H1 (cell line): ENCODE data around the gene BACE2. TPM values are rescaled to one million over a fixed set of nuclear protein-coding genes. Genes with fewer than 3 reads are reported as not detected.

Experiments
- CTCF ChIA-PET: fragments of 300-600 bp; sonication (Branson Sonifier 250); formaldehyde crosslinking; loops from one replicate; lab custom pipeline; 2021; ENCODE audit not compliant: partially characterized antibody; lab: Charles Lee
- POLR2A ChIA-PET: fragments of 300-600 bp; sonication (Branson Sonifier 250); formaldehyde crosslinking; loops from one replicate; lab custom pipeline; 2021; ENCODE audit warnings: inconsistent platforms; ENCODE audit not compliant: partially characterized antibody; lab: Charles Lee
- DNase-seq, 2 experiments: peaks; one replicate each; pipeline versions ENCODE4 v3.0.0 to v3.0.0-alpha.2; 2010 to 2022; ENCODE audit warnings: low spot score in 2 of 2, low read depth in 1 of 2, mixed read lengths in 1 of 2
- FAIRE-seq: peaks from 2 replicates; lab custom pipeline; 2011; peaks lifted over from hg19 to GRCh38; lab: Jason Lieb, UNC
- H2AFZ ChIP-seq: 2 replicates; pipeline ENCODE4 v1.8.1; 2012; ENCODE audit warnings: low read length, inconsistent platforms
- H2AK5ac ChIP-seq: 2 replicates; pipeline ENCODE4 v1.6.1; 2013; ENCODE audit warnings: low read depth, low read length
- H2BK120ac ChIP-seq: replicated peaks from 2 replicates; pipeline ENCODE3; 2013; ENCODE audit warnings: low read depth, low read length, inconsistent platforms
- H2BK12ac ChIP-seq: 2 replicates; pipeline ENCODE4 v1.6.1; 2013; ENCODE audit warnings: low read depth, low read length
- H2BK15ac ChIP-seq: 2 replicates; pipeline ENCODE4 v1.6.1; 2013; ENCODE audit warnings: low read length
- H2BK20ac ChIP-seq: 2 replicates; pipeline ENCODE4 v1.6.1; 2013; ENCODE audit warnings: low read length
- H2BK5ac ChIP-seq: 2 replicates; pipeline ENCODE4 v1.6.1; 2013; ENCODE audit warnings: low read depth, low read length
- H3K14ac ChIP-seq: 2 replicates; pipeline ENCODE4 v1.6.1; 2013; ENCODE audit warnings: inconsistent platforms; ENCODE audit not compliant: insufficient read length
- H3K18ac ChIP-seq: 2 replicates; pipeline ENCODE4 v1.6.1; 2013; ENCODE audit warnings: low read length; ENCODE audit errors: extremely low read depth
- H3K23ac ChIP-seq: 2 replicates; pipeline ENCODE4 v1.6.1; 2013; ENCODE audit warnings: inconsistent platforms; ENCODE audit not compliant: insufficient read length
- H3K23me2 ChIP-seq: 2 replicates; pipeline ENCODE4 v1.6.1; 2013; ENCODE audit warnings: low read depth, low read length
- H3K27ac ChIP-seq: 2 replicates; pipeline ENCODE4 v1.6.1; 2011; ENCODE audit warnings: low read depth, low read length, inconsistent platforms
- H3K27me3 ChIP-seq, 4 experiments: replicated peaks in 1 of 4; 1 replicate in 1 of 4; 2 replicates in 3 of 4; pipeline versions ENCODE4 v1.6.1 to v1.8.1; 2011 to 2013; ENCODE audit warnings: low read length in 3 of 4, mild to moderate bottlenecking in 3 of 4, inconsistent platforms in 2 of 4, mixed read lengths in 2 of 4, moderate library complexity in 1 of 4; ENCODE audit not compliant: control insufficient read depth in 3 of 4, insufficient read depth in 3 of 4; ENCODE audit errors: extremely low read depth in 1 of 4
- H3K36me3 ChIP-seq, 4 experiments: 2 replicates each; pipeline versions ENCODE4 v1.6.1 to v1.8.1; 2011 to 2013; ENCODE audit warnings: mild to moderate bottlenecking in 4 of 4, low read length in 3 of 4, moderate library complexity in 2 of 4, control low read depth in 1 of 4, inconsistent platforms in 1 of 4; ENCODE audit not compliant: insufficient read depth in 4 of 4, control insufficient read depth in 2 of 4
- H3K4ac ChIP-seq: replicated peaks from 2 replicates; pipeline ENCODE3; 2013; ENCODE audit warnings: low read length, low read depth, mixed read lengths, inconsistent platforms; ENCODE audit not compliant: insufficient read length
- H3K4me1 ChIP-seq, 4 experiments: replicated peaks in 1 of 4; 1 replicate in 1 of 4; 2 replicates in 3 of 4; pipeline versions ENCODE4 v1.6.1 to v1.8.1; 2011 to 2013; ENCODE audit warnings: low read length in 3 of 4, inconsistent platforms in 2 of 4, mixed read lengths in 1 of 4; ENCODE audit not compliant: insufficient read depth in 4 of 4, control insufficient read depth in 3 of 4
- H3K4me2 ChIP-seq, 2 experiments: 2 replicates each; pipeline versions ENCODE4 v1.6.1 to v1.8.1; 2011 to 2013; ENCODE audit warnings: low read depth in 2 of 2, low read length in 2 of 2, control low read depth in 1 of 2, inconsistent platforms in 1 of 2, mild to moderate bottlenecking in 1 of 2; ENCODE audit not compliant: insufficient read depth in 1 of 2
- H3K4me3 ChIP-seq, 4 experiments: fragments of 200-600, 300-600 bp in 1 of 4; sonication (generic), shearing (Covaris generic), sonication (Bioruptor Twin) in 1 of 4; 2 replicates each; pipeline versions ENCODE4 v1.5.1 to v1.8.1; 2011 to 2016; ENCODE audit warnings: low read length in 4 of 4, low read depth in 3 of 4, control low read depth in 2 of 4, inconsistent platforms in 2 of 4, mild to moderate bottlenecking in 2 of 4, mixed read lengths in 1 of 4, moderate library complexity in 1 of 4; ENCODE audit not compliant: insufficient read depth in 2 of 4; ENCODE audit errors: extremely low read depth in 1 of 4
- H3K56ac ChIP-seq: replicated peaks from 2 replicates; pipeline ENCODE3; 2013; ENCODE audit warnings: low read depth, mild to moderate bottlenecking, mixed read lengths, low read length, inconsistent platforms; ENCODE audit not compliant: insufficient read length
- H3K79me1 ChIP-seq: 2 replicates; pipeline ENCODE4 v1.6.1; 2013; ENCODE audit warnings: low read depth, low read length, control low read depth
- H3K79me2 ChIP-seq, 2 experiments: 2 replicates each; pipeline versions ENCODE4 v1.6.1 to v1.8.1; 2012 to 2013; ENCODE audit warnings: low read length in 2 of 2, mild to moderate bottlenecking in 2 of 2, inconsistent platforms in 1 of 2; ENCODE audit not compliant: insufficient read depth in 2 of 2, control insufficient read depth in 1 of 2
- H3K9ac ChIP-seq, 4 experiments: replicated peaks in 1 of 4; 1 replicate in 1 of 4; 2 replicates in 3 of 4; pipeline versions ENCODE4 v1.6.1 to v1.8.1; 2011 to 2013; ENCODE audit warnings: low read depth in 3 of 4, low read length in 3 of 4, control low read depth in 2 of 4, mild to moderate bottlenecking in 2 of 4, moderate library complexity in 2 of 4, inconsistent platforms in 1 of 4; ENCODE audit errors: extremely low read depth in 1 of 4
- H3K9me3 ChIP-seq, 2 experiments: 2 replicates each; pipeline versions ENCODE4 v1.6.1 to v1.8.1; 2012 to 2013; ENCODE audit warnings: mild to moderate bottlenecking in 2 of 2, moderate library complexity in 2 of 2, control low read depth in 1 of 2, inconsistent platforms in 1 of 2, low read depth in 1 of 2, low read length in 1 of 2, mixed read lengths in 1 of 2; ENCODE audit not compliant: insufficient read depth in 2 of 2
- H4K20me1 ChIP-seq, 2 experiments: replicated peaks in 1 of 2; 2 replicates each; pipeline versions ENCODE3 to v1.8.1; 2011 to 2013; ENCODE audit warnings: inconsistent platforms in 2 of 2, low read length in 2 of 2, mild to moderate bottlenecking in 1 of 2; ENCODE audit not compliant: insufficient read depth in 2 of 2, control insufficient read depth in 1 of 2
- H4K5ac ChIP-seq: 2 replicates; pipeline ENCODE4 v1.6.1; 2013; ENCODE audit warnings: low read length, low read depth, mixed read lengths, inconsistent platforms; ENCODE audit not compliant: insufficient read length
- H4K8ac ChIP-seq: 2 replicates; pipeline ENCODE4 v1.8.0; 2013; ENCODE audit warnings: mild to moderate bottlenecking, moderate library complexity, low read length, inconsistent platforms; ENCODE audit not compliant: insufficient read depth; ENCODE audit errors: extremely low read depth
- H4K91ac ChIP-seq: replicated peaks from 2 replicates; pipeline ENCODE3; 2013; ENCODE audit warnings: low read length, mixed read lengths, inconsistent platforms; ENCODE audit not compliant: insufficient read length
- ATF2 ChIP-seq: IDR thresholded peaks from 2 replicates; pipeline ENCODE4 v1.6.1; 2012; ENCODE audit warnings: low read length, inconsistent platforms
- BACH1 ChIP-seq: IDR thresholded peaks from 2 replicates; pipeline ENCODE4 v1.6.1; 2012; ENCODE audit warnings: low read length, improper control_type of control experiment
- BRCA1 ChIP-seq: IDR thresholded peaks from 2 replicates; pipeline ENCODE4 v1.6.1; 2012; ENCODE audit warnings: low read depth, low read length, improper control_type of control experiment
- CHD2 ChIP-seq: IDR thresholded peaks from 2 replicates; pipeline ENCODE4 v1.6.1; 2012; ENCODE audit warnings: low read length, improper control_type of control experiment
- FOSL1 ChIP-seq: IDR thresholded peaks from 2 replicates; pipeline ENCODE4 v1.6.1; 2011; ENCODE audit warnings: mild to moderate bottlenecking, low read depth, low read length, moderate library complexity; ENCODE audit not compliant: insufficient read depth
- RAD21 ChIP-seq, 2 experiments: IDR thresholded peaks in 1 of 2; conservative IDR thresholded peaks in 1 of 2; 2 replicates each; pipeline ENCODE4 v1.6.1; 2011; ENCODE audit warnings: low read depth in 2 of 2, low read length in 2 of 2, improper control_type of control experiment in 1 of 2, inconsistent platforms in 1 of 2, mild to moderate bottlenecking in 1 of 2, moderate library complexity in 1 of 2
- WGBS, 2 experiments: shearing (Covaris generic) in 1 of 2; methylation state at CpG; one replicate each; pipeline versions ENCODE4 v1.1.6 to v1.1.7; 2013 to 2015; ENCODE audit warnings: low lambda C conversion rate in 2 of 2, mixed read lengths in 2 of 2, inconsistent platforms in 1 of 2, low coverage in 1 of 2, missing lambda C conversion rate in 1 of 2; ENCODE audit not compliant: insufficient replicate concordance in 2 of 2, insufficient coverage in 1 of 2, insufficient read length in 1 of 2; ENCODE audit errors: extremely low coverage in 1 of 2, missing lambda C conversion rate in 1 of 2; 5-methylcytosine and 5-hydroxymethylcytosine counted together
- polyA plus RNA-seq, 7 experiments: library from polyadenylated mRNA; depleted of rRNA in 3 of 7; stranded (reverse) in 5 of 7; unstranded in 2 of 7; fragments of >200 nt in 5 of 7; fragments of 200-250 nt in 2 of 7; gene quantifications; 1 replicate in 5 of 7; 2 replicates in 1 of 7; 4 replicates in 1 of 7; pipeline versions ENCODE4 v1.2.1 to v1.2.3, GENCODE V29; 2011 to 2013; ENCODE audit warnings: missing spikeins in 2 of 7, mixed read lengths in 2 of 7
- total RNA-seq: library from RNA; stranded (reverse); fragmentation: NEBNext Ultra II Directional; extraction: Animal tissue kit (Norgen Biotek cat#: 25700); gene quantifications from 2 replicates; pipeline ENCODE4 v1.2.1, GENCODE V29; 2021

The BACE2 gene
- total and polyA plus RNA-seq, 2 of the 8 experiments (the other 6 are each of a cell fraction or from before 2014, with no cell fraction given): 8.1 to 10.9 TPM

DNA sequence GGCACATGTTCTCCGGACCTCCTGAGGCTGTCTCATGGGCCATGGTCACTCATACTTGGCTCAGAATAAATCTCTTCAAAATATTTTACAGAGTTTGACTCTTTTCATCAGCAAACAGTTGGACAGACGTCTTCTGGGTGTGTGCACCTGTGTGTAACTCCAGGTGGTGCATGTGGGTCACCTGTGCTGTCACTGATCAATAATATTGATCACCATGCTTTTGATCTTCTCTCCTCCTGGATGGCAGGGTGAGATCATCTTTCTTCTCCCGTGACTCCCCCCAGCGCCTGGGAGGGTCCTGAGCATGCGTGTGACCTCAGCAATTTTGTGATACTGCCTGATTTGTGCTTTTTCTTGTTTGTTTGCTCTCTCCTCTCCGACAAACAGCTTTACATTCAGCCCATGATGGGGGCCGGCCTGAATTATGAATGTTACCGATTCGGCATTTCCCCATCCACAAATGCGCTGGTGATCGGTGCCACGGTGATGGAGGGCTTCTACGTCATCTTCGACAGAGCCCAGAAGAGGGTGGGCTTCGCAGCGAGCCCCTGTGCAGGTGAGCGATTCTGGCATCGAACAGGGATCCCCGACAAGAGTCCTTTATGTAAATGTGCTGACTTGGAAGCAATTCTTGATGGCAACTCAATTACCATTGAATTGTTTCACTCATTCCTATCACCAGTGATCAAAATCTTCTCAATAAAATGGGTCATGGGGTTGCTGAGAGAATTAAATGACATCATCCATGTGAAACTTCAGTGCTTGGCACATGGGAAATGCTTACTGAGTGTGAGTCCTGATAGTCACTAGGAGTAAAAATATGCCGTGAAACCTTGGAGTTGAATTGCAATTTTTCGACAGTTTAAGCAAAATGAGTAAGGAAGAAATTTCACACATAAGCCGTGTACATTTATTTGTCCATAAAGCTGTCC is 89.1 kb downstream of the BACE2 start:
- 0 out of 4 replicates have a peak, but pooled peaks cover 0 to 2% of the 10 kb centered on the region in 2 experiments for H3K9me3 ChIP-seq
- no peak for FAIRE-seq
- no peak overlapping the region for H2BK120ac ChIP-seq
- no peak overlapping the region for H4K5ac ChIP-seq
- H4K8ac ChIP-seq: no peak overlapping the region
- H3K23me2 ChIP-seq: no peaks in the 10 kb centered on the region
- no peak overlapping the region for H3K4me3 ChIP-seq
- no peak overlapping the region for H3K56ac ChIP-seq
- H2AFZ ChIP-seq: no peak overlapping the region
- no peak overlapping the region for H2AK5ac ChIP-seq
- H3K4me1 ChIP-seq: no peaks in the 10 kb centered on the region
- WGBS, 2 experiments: 92% methylated on average over 22 of the region's 22 CpGs; no CpG with 5 or more reads in 1 of the 2 experiments
- H2BK12ac ChIP-seq: no peak overlapping the region
- H3K79me2 ChIP-seq: no peaks in the 10 kb centered on the region
- H4K91ac ChIP-seq: no peak overlapping the region
- CTCF ChIA-PET: no interaction called here
- no peaks in the 10 kb centered on the region for H3K36me3 ChIP-seq
- H4K20me1 ChIP-seq: no peaks in the 10 kb centered on the region
- no peak overlapping the region for H3K23ac ChIP-seq
- POLR2A ChIA-PET: no interaction called here
- H2BK5ac ChIP-seq: no peak overlapping the region
- no peak overlapping the region for H3K4me2 ChIP-seq
- H3K18ac ChIP-seq: no peak overlapping the region
- no peaks in the 10 kb centered on the region; the same call in 1 of the 2 replicates for H3K79me1 ChIP-seq
- H2BK20ac ChIP-seq: no peak overlapping the region
- no peak overlapping the region for H3K9ac ChIP-seq
- H2BK15ac ChIP-seq: no peak overlapping the region
- DNase-seq: no peak
- no peak overlapping the region for H3K14ac ChIP-seq
- no peak overlapping the region for H3K4ac ChIP-seq
- no peaks in the 10 kb centered on the region for H3K27me3 ChIP-seq
- no peak overlapping the region for H3K27ac ChIP-seq
- no peak for TF ChIP-seq BRCA1
- no peak for TF ChIP-seq BACH1
- TF ChIP-seq FOSL1: no peak
- TF ChIP-seq CHD2: no peak
- no peak for TF ChIP-seq ATF2
- TF ChIP-seq RAD21 (IDR thresholded peaks at IDR 0.05 in 1 of 2, conservative IDR thresholded peaks at IDR 0.05 in 1 of 2; ENCODE audit: low read depth in 2 of 2, low read length in 2 of 2): no peak
